SK-N-MC (cell line): ENCODE data around the gene SSTR1.

Experiments used
- EZH2 ChIP-seq: fragments of 200-600 bp; sonication (generic); IDR thresholded peaks from one replicate; pipeline ENCODE4 v1.6.1; 2017; ENCODE audit warnings: antibody characterized with exemption
- POLR2AphosphoS5 ChIP-seq: IDR thresholded peaks from 2 replicates; pipeline ENCODE4 v1.6.1; 2012; ENCODE audit warnings: mild to moderate bottlenecking, low read depth, low read length, borderline replicate concordance

DNA sequence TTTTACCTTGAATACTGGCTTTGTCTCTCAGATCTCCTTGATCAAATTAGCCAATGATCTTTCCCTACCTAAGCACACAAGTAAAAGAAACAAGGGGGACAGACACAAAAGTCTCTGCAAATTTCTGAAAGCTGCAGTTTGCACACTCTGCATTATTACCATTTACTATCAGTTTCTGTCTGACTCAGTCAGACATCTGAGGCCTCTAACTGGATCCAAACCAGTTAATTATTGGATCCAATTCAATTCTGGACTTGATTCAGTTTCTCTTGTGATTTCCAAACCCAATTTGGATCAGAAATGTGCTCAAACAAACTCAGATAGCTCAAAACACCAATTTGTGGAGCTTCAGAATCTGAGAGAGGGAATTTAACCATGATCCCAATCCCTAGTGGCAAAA, 16.6 kb downstream of the SSTR1 start:
- TF ChIP-seq EZH2 (no peak), POLR2AphosphoS5 (no peak)
